Lung (tissue), 12 donors: ENCODE results near the gene C1RL. TPM values are rescaled to one million over a fixed set of nuclear protein-coding genes. Genes with fewer than 3 reads are reported as not detected.

ENCODE experiments used
- ATAC-seq: fragments of 200-7000 bp; cut with Tn5 transposase; one replicate; pipeline ENCODE4 v1.9.1; 2020; ENCODE audit warnings: moderate number of reproducible peaks; ENCODE audit not compliant: insufficient read depth, low FRiP score
- DNase-seq, 3 donors: peaks; one replicate each; pipeline ENCODE4 v3.0.0-alpha.2; 2013 to 2017
- H3K27ac ChIP-seq, 2 donors: one replicate each; pipeline ENCODE4 v1.5.1; 2013; ENCODE audit warnings: mild to moderate bottlenecking in 2 of 2, moderate library complexity in 2 of 2, control low read depth in 1 of 2, inconsistent platforms in 1 of 2, low read depth in 1 of 2, low read length in 1 of 2
- H3K27me3 ChIP-seq, 3 donors: one replicate each; pipeline ENCODE4 v1.5.1; 2013; ENCODE audit warnings: low read length in 2 of 3; ENCODE audit not compliant: control insufficient read depth in 3 of 3, insufficient read depth in 3 of 3
- H3K36me3 ChIP-seq, 4 donors: one replicate each; pipeline ENCODE4 v1.5.1; 2013; ENCODE audit warnings: low read length in 4 of 4, mild to moderate bottlenecking in 1 of 4, moderate library complexity in 1 of 4; ENCODE audit not compliant: control insufficient read depth in 4 of 4, insufficient read depth in 4 of 4
- H3K4me1 ChIP-seq, 5 donors: one replicate each; pipeline ENCODE4 v1.5.1; 2013; ENCODE audit warnings: low read length in 5 of 5, mild to moderate bottlenecking in 2 of 5, moderate library complexity in 1 of 5; ENCODE audit not compliant: control insufficient read depth in 5 of 5, insufficient read depth in 5 of 5
- H3K4me3 ChIP-seq: one replicate; pipeline ENCODE4 v1.5.1; 2013; ENCODE audit warnings: mild to moderate bottlenecking, control low read depth, moderate library complexity
- H3K9ac ChIP-seq, 2 donors: one replicate each; pipeline ENCODE4 v1.5.1; 2013; ENCODE audit warnings: low read length in 2 of 2, control low read depth in 1 of 2; ENCODE audit not compliant: insufficient read depth in 1 of 2
- H3K9me3 ChIP-seq, 4 donors: one replicate each; pipeline ENCODE4 v1.5.1; 2013; ENCODE audit warnings: low read length in 3 of 4, mild to moderate bottlenecking in 1 of 4, moderate library complexity in 1 of 4; ENCODE audit not compliant: control insufficient read depth in 4 of 4, insufficient read depth in 3 of 4
- CTCF ChIP-seq: IDR thresholded peaks from 2 replicates; pipeline ENCODE4 v1.5.1; 2012; ENCODE audit warnings: mild to moderate bottlenecking; ENCODE audit errors: control extremely low read depth, extremely low read depth
- WGBS, 2 donors: extraction: QIAGEN DNeasy Blood & Tissue Kit; methylation state at CpG; one replicate each; pipeline ENCODE4 v1.1.7; 2013; 5-methylcytosine and 5-hydroxymethylcytosine counted together
- polyA plus RNA-seq, 2 donors: library from polyadenylated mRNA; stranded (reverse); fragments of 200-250 nt; gene quantifications; one replicate each; pipeline ENCODE4 v1.2.1, GENCODE V29; 2013
- total RNA-seq, 2 donors: library from RNA; depleted of rRNA in 1 of 2; stranded (reverse); fragments of >200 nt in 1 of 2; gene quantifications; one replicate each; pipeline ENCODE4 v1.2.1, GENCODE V29; 2014 to 2021
- donor health status: control.
- donor health status: control.
- donor health status: Bipolar disorder and iron deficiency.
- donor health status: healthy.
- donor health status: DM: yes; HTN: yes; CAD: no.

C1RL gene
- total and polyA plus RNA-seq, 4 donors = 60.5 to 116 (median 86.5) TPM

GRCh38 chr12:7101047-7101693, 7.8 kb downstream of the C1RL start:
- no peak for TF ChIP-seq CTCF
- no peak for ATAC-seq
- no peaks in the 10 kb centered on the region for H3K27me3 ChIP-seq
- no peak overlapping the region for H3K27ac ChIP-seq
- no peaks in the 10 kb centered on the region for H3K4me1 ChIP-seq
- H3K9me3 ChIP-seq = no peaks in the 10 kb centered on the region
- peaks cover 0 to 21% (median 13%) of the 10 kb centered on the region in 4 donors for H3K36me3 ChIP-seq
- no peak for DNase-seq
- no peak overlapping the region for H3K9ac ChIP-seq
- WGBS, 2 donors = 94 to 95% methylated on average over 4 of the region's 4 CpGs
- H3K4me3 ChIP-seq = no peak overlapping the region

DNA sequence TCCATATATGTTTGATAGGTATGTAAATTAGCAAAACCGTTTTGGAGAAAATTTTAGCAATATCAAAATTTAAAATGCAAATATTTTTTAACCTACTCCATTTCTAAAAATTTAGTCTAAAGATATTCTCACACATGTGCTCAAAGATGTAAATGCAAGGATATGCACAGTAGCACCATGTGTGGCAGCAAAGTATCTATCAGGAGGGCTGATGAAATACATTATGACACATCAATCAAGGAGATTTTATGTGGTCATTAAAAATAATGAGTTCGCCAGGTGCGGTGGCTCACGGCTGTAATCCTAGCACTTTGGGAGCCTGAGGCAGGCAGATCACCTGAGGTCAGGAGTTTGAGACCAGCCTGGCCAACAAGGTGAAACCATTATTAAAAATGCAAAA, 8.8 kb downstream of the C1RL start:
- H3K36me3 ChIP-seq = peaks cover 0 to 21% (median 13%) of the 10 kb centered on the region in 4 donors
- H3K4me1 ChIP-seq = no peaks in the 10 kb centered on the region
- DNase-seq (no peak), ATAC-seq (no peak)
- no peaks in the 10 kb centered on the region for H3K27me3 ChIP-seq
- no peaks in the 10 kb centered on the region for H3K9me3 ChIP-seq
- H3K9ac ChIP-seq = no peak overlapping the region
- no peak for TF ChIP-seq CTCF
- no peak overlapping the region for H3K27ac ChIP-seq
- H3K4me3 ChIP-seq = no peak overlapping the region
- 80 to 96% methylated on average over 4 of the region's 4 CpGs for WGBS, 2 donors

DNA sequence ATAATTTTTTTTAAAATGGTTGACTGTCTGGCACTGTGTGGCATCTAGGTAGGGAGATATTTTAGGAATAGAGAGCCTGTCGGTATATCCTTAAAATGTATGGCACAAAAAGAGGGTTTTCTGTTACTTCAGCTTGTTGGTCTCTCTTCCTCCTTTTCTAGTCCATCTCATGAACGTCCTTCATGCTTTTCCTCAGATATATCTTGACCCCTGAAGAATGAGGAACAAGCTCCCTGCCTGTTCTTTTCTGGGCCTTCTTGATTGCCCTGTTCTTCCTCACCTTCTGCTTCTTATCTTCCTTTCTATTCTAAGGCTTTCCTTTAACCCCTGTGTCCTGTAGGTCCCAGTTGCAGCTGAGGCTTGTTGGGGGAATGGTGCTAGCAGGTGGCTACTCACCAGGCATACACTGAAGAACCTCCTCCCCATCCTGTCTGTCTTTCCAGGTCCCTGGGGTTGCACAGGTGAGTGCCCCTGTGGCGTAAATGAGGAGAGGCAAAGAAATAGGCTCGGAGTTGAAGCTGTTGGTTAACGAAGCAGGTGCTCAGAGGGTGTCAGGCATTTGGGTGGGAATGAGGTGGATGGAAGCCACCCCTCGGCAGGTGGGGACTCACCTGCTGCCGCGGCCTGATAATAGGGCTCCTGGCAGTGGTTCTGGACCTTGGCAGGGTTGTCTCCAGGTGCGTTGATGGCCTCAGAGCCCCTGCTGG, 9.6 kb downstream of the C1RL start:
- WGBS, 2 donors = 83 to 88% methylated on average over 9 of the region's 9 CpGs
- DNase-seq (no peak), ATAC-seq (no peak)
- Histone ChIP-seq H3K27ac (no peak overlapping the region), H3K36me3 (peaks cover 0 to 20% (median 13%) of the 10 kb centered on the region in 4 donors), H3K9me3 (no peaks in the 10 kb centered on the region), H3K9ac (no peak overlapping the region), H3K27me3 (no peaks in the 10 kb centered on the region), H3K4me3 (no peak overlapping the region), H3K4me1 (no peaks in the 10 kb centered on the region)
- no peak for TF ChIP-seq CTCF
